Transverse colon (tissue), 4 donors: Measurements from ENCODE around the gene RHAG. TPM values are rescaled to one million over a fixed set of nuclear protein-coding genes. Genes with fewer than 3 reads are reported as not detected.
"Not testable (repeated sequence)": the region's sequence is repeated elsewhere in the genome, so short reads cannot be mapped to it uniquely, and the experiment has no call there.

ENCODE experiments used
- DNase-seq: peaks from one replicate; pipeline ENCODE4 v3.0.0-alpha.2; 2019
- H3K27ac ChIP-seq, 4 donors: fragments of 200-600 bp; sonication (generic); 2 replicates each; pipeline ENCODE4 v1.5.1; 2016 to 2018; ENCODE audit warnings: inconsistent platforms in 4 of 4
- H3K27me3 ChIP-seq: fragments of 200-600 bp; sonication (generic); 2 replicates; pipeline ENCODE4 v1.5.1; 2017; ENCODE audit warnings: inconsistent platforms
- H3K36me3 ChIP-seq, 4 donors: fragments of 200-600 bp; sonication (generic); 2 replicates each; pipeline ENCODE4 v1.5.1; 2017 to 2019; ENCODE audit warnings: inconsistent platforms in 4 of 4
- H3K4me1 ChIP-seq, 4 donors: fragments of 200-600 bp; sonication (generic); 2 replicates each; pipeline ENCODE4 v1.5.1; 2017 to 2020; ENCODE audit warnings: inconsistent platforms in 4 of 4
- H3K4me3 ChIP-seq, 4 donors: fragments of 200-600 bp; sonication (generic); 1 replicate in 1 of 4; 2 replicates in 3 of 4; pipeline versions ENCODE4 v1.5.1 to v1.6.1; 2017 to 2019; ENCODE audit warnings: inconsistent platforms in 4 of 4
- H3K9me3 ChIP-seq, 2 donors: fragments of 200-600 bp; sonication (generic); 2 replicates each; pipeline ENCODE4 v1.5.1; 2017 to 2019; ENCODE audit warnings: inconsistent platforms in 2 of 2
- CTCF ChIP-seq, 5 experiments: fragments of 200-600 bp in 3 of 5; fragments of 450-650 bp in 2 of 5; sonication (generic) in 3 of 5; IDR thresholded peaks; 1 replicate in 2 of 5; 2 replicates in 3 of 5; pipeline ENCODE4 v1.5.1; 2016 to 2017; ENCODE audit warnings: antibody characterized with exemption in 5 of 5, inconsistent platforms in 3 of 5, mild to moderate bottlenecking in 2 of 5, moderate library complexity in 1 of 5
- EP300 ChIP-seq: sonication (generic); formaldehyde crosslinking; IDR thresholded peaks from one replicate; pipeline ENCODE4 v1.6.1; 2017; ENCODE audit warnings: antibody characterized with exemption, low read depth
- POLR2A ChIP-seq: fragments of 450-650 bp; IDR thresholded peaks from one replicate; pipeline ENCODE4 v1.6.1; 2016; ENCODE audit warnings: antibody characterized with exemption, mild to moderate bottlenecking, moderate library complexity
- POLR2AphosphoS5 ChIP-seq, 3 donors: sonication (generic); formaldehyde crosslinking; IDR thresholded peaks; one replicate each; pipeline ENCODE4 v1.6.1; 2016; ENCODE audit warnings: antibody characterized with exemption in 3 of 3
- WGBS, 2 donors: methylation state at CpG; one replicate each; pipeline ENCODE4 v1.1.5; 2018; ENCODE audit warnings: low coverage in 1 of 2; 5-methylcytosine and 5-hydroxymethylcytosine counted together
- in situ Hi-C, 4 donors: fragments of 200-750 bp; cut with MboI; loops; one replicate each; pipeline versions ENCODE4 v1.15.0 to v1.15.1; 2017; ENCODE audit warnings: low sequenced_read_pairs in 3 of 4, low pct_ligation_motif_present in 1 of 4, low pct_unique_long_range_greater_than_20kb in 1 of 4
- intact Hi-C: fragments of 100-400 bp; cut with DNase I; formaldehyde crosslinking; loops from one replicate; pipeline ENCODE4 v1.15.1; 2023; ENCODE audit warnings: low total_unique reads
- total RNA-seq, 4 donors: library from RNA; depleted of rRNA; stranded (reverse); fragments of >200 nt; gene quantifications; one replicate each; pipeline ENCODE4 v1.1.0, GENCODE V29; 2016

The RHAG gene
- total RNA-seq, 4 donors from 2014 or later, result 0.64 TPM; not detected in 3

GRCh38 chr6:49632727-49633126 lies 3.9 kb downstream of the RHAG start:
- H3K9me3 ChIP-seq, result no peaks in the 10 kb centered on the region
- DNase-seq, result no peak
- H3K4me3 ChIP-seq, result no peak overlapping the region
- no peak overlapping the region for H3K27ac ChIP-seq
- 71 to 83% methylated on average over 2 to 3 of the region's 3 CpGs for WGBS, 2 donors
- H3K4me1 ChIP-seq, result no peaks in the 10 kb centered on the region
- intact Hi-C loops, result no loop called here
- no peaks in the 10 kb centered on the region for H3K36me3 ChIP-seq
- no peak for TF ChIP-seq POLR2A
- no peak for TF ChIP-seq EP300
- no peak for TF ChIP-seq CTCF (IDR thresholded peaks at IDR 0.05)
- no peak for TF ChIP-seq POLR2AphosphoS5 (IDR thresholded peaks at IDR 0.05)
- in situ Hi-C loops, result no loop called here
- no peaks in the 10 kb centered on the region for H3K27me3 ChIP-seq

GRCh38 chr6:49629485-49630088 lies 7.1 kb downstream of the RHAG start:
- 94 to 97% methylated on average over 4 to 36 of the region's 36 CpGs for WGBS, 2 donors
- DNase-seq, H3K4me1 ChIP-seq, H3K4me3 ChIP-seq, H3K27me3 ChIP-seq, H3K36me3 ChIP-seq, H3K9me3 ChIP-seq, H3K27ac ChIP-seq, in situ Hi-C loops: not testable (repeated sequence)
- intact Hi-C loops, result loop anchor here (10.0 kb wide), 1 partner anchor 215 kb away; no protein-coding TSS in a partner anchor

- in situ Hi-C loops (no loop called here), intact Hi-C loops (loop anchor here (10.0 kb wide), 1 partner anchor 218 kb away; no protein-coding TSS in a partner anchor)
- Histone ChIP-seq H3K4me3 (no peak overlapping the region), H3K36me3 (no peaks in the 10 kb centered on the region), H3K27ac (no peak overlapping the region), H3K9me3 (no peaks in the 10 kb centered on the region), H3K27me3 (no peaks in the 10 kb centered on the region), H3K4me1 (no peaks in the 10 kb centered on the region)
- no peak for TF ChIP-seq CTCF (IDR thresholded peaks at IDR 0.05)
- TF ChIP-seq POLR2A, result no peak
- TF ChIP-seq EP300, result no peak
- TF ChIP-seq POLR2AphosphoS5 (IDR thresholded peaks at IDR 0.05), result no peak
- DNase-seq, result no peak
- WGBS, 2 donors, result 87% methylated on average over 3 of the region's 3 CpGs; no CpG with 5 or more reads in 1 of the 2 donors
Observed at GRCh38 chr6:49626811-49627210, 9.8 kb downstream of the RHAG start.

GRCh38 chr6:49618257-49618656 lies 18.4 kb downstream of the RHAG start:
- H3K27me3 ChIP-seq, result no peaks in the 10 kb centered on the region
- no peak overlapping the region for H3K4me3 ChIP-seq
- intact Hi-C loops, result no loop called here
- H3K36me3 ChIP-seq, result no peaks in the 10 kb centered on the region
- TF ChIP-seq POLR2A (no peak), CTCF (IDR thresholded peaks at IDR 0.05) (no peak), POLR2AphosphoS5 (IDR thresholded peaks at IDR 0.05) (no peak), EP300 (no peak)
- in situ Hi-C loops, result loop anchor here in 1 of 4 donors (10.0 kb wide), 1 partner anchor 83 kb away; no protein-coding TSS in a partner anchor
- no peaks in the 10 kb centered on the region for H3K4me1 ChIP-seq
- H3K9me3 ChIP-seq, result no peaks in the 10 kb centered on the region
- DNase-seq, result no peak
- H3K27ac ChIP-seq, result no peak overlapping the region

- WGBS, 2 donors, result 69 to 76% methylated on average over 3 to 5 of the region's 5 CpGs
- H3K4me1 ChIP-seq, H3K27me3 ChIP-seq, intact Hi-C loops, H3K9me3 ChIP-seq, H3K36me3 ChIP-seq, H3K27ac ChIP-seq, DNase-seq, H3K4me3 ChIP-seq: not testable (repeated sequence)
- in situ Hi-C loops, result loop anchor here in 1 of 4 donors (10.0 kb wide), 1 partner anchor 79 kb away; no protein-coding TSS in a partner anchor
Observed at GRCh38 chr6:49614144-49614543, 22.5 kb downstream of the RHAG start.
